Fibroblast of skin of back (primary cell): ENCODE results near the gene NBPF1.
"Not testable (repeated sequence)": the region's sequence is repeated elsewhere in the genome, so short reads cannot be mapped to it uniquely, and the experiment has no call there.

Experiments
- DNase-seq: peaks from one replicate; pipeline ENCODE4 v3.0.0-alpha.2; 2013

The NBPF1 gene

GRCh38 chr1:16545682-16546095 lies 67.7 kb downstream of the NBPF1 start:
- peak; percentile 59 for DNase-seq

- DNase-seq = not testable (repeated sequence)
These were observed 72.9 kb downstream of the NBPF1 start for GRCh38 chr1:16540421-16540893.

- not testable (repeated sequence) for DNase-seq
These were observed 75.8 kb downstream of the NBPF1 start for GRCh38 chr1:16537528-16537927.

- not testable (repeated sequence) for DNase-seq
These were observed 76.6 kb downstream of the NBPF1 start for GRCh38 chr1:16536796-16537195.

GRCh38 chr1:16535898-16536297 lies 77.5 kb downstream of the NBPF1 start:
- DNase-seq = not testable (repeated sequence)

GRCh38 chr1:16535487-16535886 lies 77.9 kb downstream of the NBPF1 start:
- not testable (repeated sequence) for DNase-seq

- DNase-seq = peak; percentile 83
These were observed 78.4 kb downstream of the NBPF1 start for GRCh38 chr1:16534829-16535456.

- DNase-seq = not testable (repeated sequence)
These were observed 79.0 kb downstream of the NBPF1 start for GRCh38 chr1:16534239-16534828.

GRCh38 chr1:16532235-16532991 lies 81.0 kb downstream of the NBPF1 start:
- not testable (repeated sequence) for DNase-seq

- DNase-seq = not testable (repeated sequence)
These were observed 85.0 kb downstream of the NBPF1 start for GRCh38 chr1:16528338-16528737.

- not testable (repeated sequence) for DNase-seq
These were observed 87.6 kb downstream of the NBPF1 start for GRCh38 chr1:16525769-16526168.

GRCh38 chr1:16521679-16522078 lies 91.7 kb downstream of the NBPF1 start:
- DNase-seq = not testable (repeated sequence)

- no peak for DNase-seq
These were observed 92.1 kb downstream of the NBPF1 start for GRCh38 chr1:16521288-16521583.

- not testable (repeated sequence) for DNase-seq
These were observed 92.7 kb downstream of the NBPF1 start for GRCh38 chr1:16520435-16521287.

- DNase-seq = not testable (repeated sequence)
These were observed 94.0 kb downstream of the NBPF1 start for GRCh38 chr1:16519255-16519951.

- DNase-seq = not testable (repeated sequence)
These were observed 94.5 kb downstream of the NBPF1 start for GRCh38 chr1:16518913-16519254.

GRCh38 chr1:16516694-16517410 lies 96.5 kb downstream of the NBPF1 start:
- DNase-seq = not testable (repeated sequence)

- DNase-seq = peak; percentile 84
These were observed 99.0 kb downstream of the NBPF1 start, which contains the start of gene RNU1-1 for GRCh38 chr1:16514107-16515055. TSS of gene RNU1-1 (minus strand) at chr1:16514285.

GRCh38 chr1:16513412-16514106 lies 99.8 kb downstream of the NBPF1 start:
- peak; percentile 98 for DNase-seq
